ENCODE data around the gene FARP1.

Gene FARP1

GRCh38 chr13:98480915-98481877, 338.3 kb downstream of the FARP1 start:
- no peak for DNase-seq (ENCODE audit: low spot score)

GRCh38 chr13:98482476-98483444, 339.9 kb downstream of the FARP1 start:
- DNase-seq (ENCODE audit: low spot score): no peak

GRCh38 chr13:98483601-98484288, 340.9 kb downstream of the FARP1 start:
- DNase-seq (ENCODE audit: low spot score): no peak

- peak; percentile 95 for DNase-seq (ENCODE audit: low spot score)
Measured at GRCh38 chr13:98484289-98485219, 341.7 kb downstream of the FARP1 start.

GRCh38 chr13:98485561-98485960, 342.7 kb downstream of the FARP1 start:
- DNase-seq (ENCODE audit: low spot score): no peak

- no peak for DNase-seq (ENCODE audit: low spot score)
Measured at GRCh38 chr13:98486412-98486811, 343.5 kb downstream of the FARP1 start.

- DNase-seq (ENCODE audit: low spot score): no peak
Measured at GRCh38 chr13:98487016-98487415, 344.1 kb downstream of the FARP1 start.

GRCh38 chr13:98487522-98487921, 344.6 kb downstream of the FARP1 start:
- DNase-seq (ENCODE audit: low spot score): no peak

- no peak for DNase-seq (ENCODE audit: low spot score)
Measured at GRCh38 chr13:98488736-98489135, 345.8 kb downstream of the FARP1 start.

GRCh38 chr13:98489446-98490194, 346.7 kb downstream of the FARP1 start:
- DNase-seq (ENCODE audit: low spot score): no peak

- DNase-seq (ENCODE audit: low spot score): no peak
Measured at GRCh38 chr13:98490195-98490836, 347.4 kb downstream of the FARP1 start.

- no peak for DNase-seq (ENCODE audit: low spot score)
Measured at GRCh38 chr13:98490866-98491265, 348.0 kb downstream of the FARP1 start.

- peak; percentile 34 for DNase-seq (ENCODE audit: low spot score)
Measured at GRCh38 chr13:98492335-98493041, 349.6 kb downstream of the FARP1 start.

- DNase-seq (ENCODE audit: low spot score): no peak
Measured at GRCh38 chr13:98493042-98493712, 350.3 kb downstream of the FARP1 start.

GRCh38 chr13:98494769-98495168, 351.9 kb downstream of the FARP1 start:
- no peak for DNase-seq (ENCODE audit: low spot score)

GRCh38 chr13:98495627-98496478, 353.0 kb downstream of the FARP1 start:
- DNase-seq (ENCODE audit: low spot score): peak; percentile 35

GRCh38 chr13:98496479-98496791, 353.5 kb downstream of the FARP1 start:
- no peak for DNase-seq (ENCODE audit: low spot score)

- DNase-seq (ENCODE audit: low spot score): no peak
Measured at GRCh38 chr13:98496966-98497365, 354.1 kb downstream of the FARP1 start.
